K562 (cell line): ENCODE measurements around the gene HELZ. TPM values are rescaled to one million over a fixed set of nuclear protein-coding genes. Genes with fewer than 3 reads are reported as not detected.

Experiments used
- BMI1 ChIP-seq: fragments of 150-350 bp; IDR thresholded peaks from 2 replicates; pipeline ENCODE4 v1.6.1; 2014; ENCODE audit warnings: low read length
- DPF2 ChIP-seq: fragments of 450-650 bp; IDR thresholded peaks from 2 replicates; pipeline ENCODE4 v1.6.1; 2016
- E2F3 ChIP-seq: fragments of 250-450 bp; sonication (Bioruptor Pico); IDR thresholded peaks from 2 replicates; pipeline ENCODE4 v1.4.0; 2020; ENCODE audit warnings: mild to moderate bottlenecking
- EGR1 ChIP-seq: fragments of 450-650 bp; conservative IDR thresholded peaks from 2 replicates; pipeline ENCODE4 v1.6.1; 2017; ENCODE audit warnings: mild to moderate bottlenecking
- ESRRB ChIP-seq: fragments of 250-450 bp; sonication (Bioruptor Pico); IDR thresholded peaks from 2 replicates; pipeline ENCODE4 v1.5.0; 2020; ENCODE audit warnings: mild to moderate bottlenecking, moderate library complexity, borderline replicate concordance
- ETV5 ChIP-seq: sonication (generic); formaldehyde crosslinking; IDR thresholded peaks from 2 replicates; pipeline ENCODE4 v1.4.0; 2020; ENCODE audit warnings: low read depth, mild to moderate bottlenecking, missing genetic modification reagents
- HDAC3 ChIP-seq: fragments of 450-650 bp; IDR thresholded peaks from 2 replicates; pipeline ENCODE4 v1.6.1; 2018; ENCODE audit warnings: borderline replicate concordance, mild to moderate bottlenecking, moderate library complexity; ENCODE audit not compliant: partially characterized antibody
- IRF1 ChIP-seq: sonication (generic); formaldehyde crosslinking; IDR thresholded peaks from 2 replicates; pipeline ENCODE4 v1.8.0; 2022; ENCODE audit warnings: missing genetic modification reagents, mild to moderate bottlenecking, borderline replicate concordance
- LEF1 ChIP-seq: fragments of 450-650 bp; IDR thresholded peaks from 2 replicates; pipeline ENCODE4 v1.6.1; 2016; ENCODE audit warnings: mild to moderate bottlenecking
- MAZ ChIP-seq, 2 experiments: fragments of 450-650 bp in 1 of 2; sonication (generic) in 1 of 2; formaldehyde crosslinking; IDR thresholded peaks in 1 of 2; conservative IDR thresholded peaks in 1 of 2; 2 replicates each; pipeline versions ENCODE4 v1.4.0 to v1.5.0; 2020; ENCODE audit warnings: mild to moderate bottlenecking in 1 of 2, missing genetic modification reagents in 1 of 2
- MXD1 ChIP-seq: fragments of 250-450 bp; sonication (Bioruptor Pico); IDR thresholded peaks from 2 replicates; pipeline ENCODE4 v1.8.0; 2021; ENCODE audit warnings: borderline replicate concordance, mild to moderate bottlenecking, moderate library complexity; ENCODE audit not compliant: poor library complexity, severe bottlenecking
- NFATC3 ChIP-seq: fragments of 450-650 bp; IDR thresholded peaks from 2 replicates; pipeline ENCODE4 v1.6.1; 2017; ENCODE audit warnings: mild to moderate bottlenecking
- NFE2 ChIP-seq: IDR thresholded peaks from 2 replicates; pipeline ENCODE4 v1.6.1; 2014; ENCODE audit warnings: antibody characterized with exemption, low read depth
- RBBP5 ChIP-seq: fragments of 200-600 bp; sonication (generic); IDR thresholded peaks from 2 replicates; pipeline ENCODE4 v1.6.1; 2012; ENCODE audit warnings: borderline replicate concordance, mild to moderate bottlenecking, low read length, control low read depth, inconsistent platforms; ENCODE audit not compliant: insufficient read depth, poor library complexity, severe bottlenecking
- RBM22 ChIP-seq: fragments of 200-400 bp; formaldehyde crosslinking; IDR thresholded peaks from 2 replicates; pipeline ENCODE4 v1.6.1; 2018; ENCODE audit warnings: low read length, low read depth; ENCODE audit not compliant: poor library complexity, severe bottlenecking
- RHOXF2B ChIP-seq: fragments of 250-450 bp; sonication (Bioruptor Pico); conservative IDR thresholded peaks from 2 replicates; pipeline ENCODE4 v1.5.1; 2021
- SRSF7 ChIP-seq: fragments of 200-400 bp; formaldehyde crosslinking; optimal IDR thresholded peaks from 2 replicates; pipeline ENCODE3; 2017; ENCODE audit warnings: mild to moderate bottlenecking, low read depth, low read length
- USF2 ChIP-seq: sonication (generic); formaldehyde crosslinking; IDR thresholded peaks from 2 replicates; pipeline ENCODE4 v1.5.0; 2020; ENCODE audit warnings: missing genetic modification reagents
- WHSC1 ChIP-seq: IDR thresholded peaks from one replicate; pipeline ENCODE4 v1.6.1; 2012; ENCODE audit warnings: low read length, control low read depth, inconsistent platforms
- ZBTB11 ChIP-seq, 3 experiments: fragments of 200-800 bp in 1 of 3; fragments of 250-450 bp in 1 of 3; fragments of 450-650 bp in 1 of 3; sonication (Bioruptor Pico) in 1 of 3; sonication (Bioruptor generic) in 1 of 3; formaldehyde crosslinking in 1 of 3; IDR thresholded peaks; 2 replicates each; pipeline versions ENCODE4 v1.6.1 to v1.8.0; 2016 to 2022; ENCODE audit warnings: mild to moderate bottlenecking in 2 of 3, missing genetic modification characterization in 2 of 3, missing compliant biosample characterization in 1 of 3, moderate library complexity in 1 of 3
- ZNF124 ChIP-seq: sonication (generic); formaldehyde crosslinking; IDR thresholded peaks from 2 replicates; pipeline ENCODE4 v1.8.1; 2022; ENCODE audit warnings: missing genetic modification reagents
- ZNF274 ChIP-seq: IDR thresholded peaks from 2 replicates; pipeline ENCODE4 v1.6.1; 2011; ENCODE audit warnings: low read depth, mild to moderate bottlenecking, low read length, moderate library complexity, borderline replicate concordance
- ZNF311 ChIP-seq: fragments of 250-450 bp; sonication (Bioruptor Pico); IDR thresholded peaks from 2 replicates; pipeline ENCODE4 v1.4.0; 2020; ENCODE audit warnings: mild to moderate bottlenecking, moderate library complexity
- ZNF316 ChIP-seq: fragments of 450-650 bp; IDR thresholded peaks from 2 replicates; pipeline ENCODE4 v1.6.1; 2016
- polyA plus RNA-seq, 8 experiments: library from polyadenylated mRNA; depleted of rRNA in 4 of 8; stranded (reverse) in 5 of 8; unstranded in 3 of 8; fragments of >200 nt; fragmentation: Nextera tagmentation in 2 of 8; fragmentation: Illumina TruSeq in 1 of 8; extraction: Ambion mirVana in 2 of 8; extraction: Trizol in 1 of 8; gene quantifications; 2 replicates each; pipeline versions ENCODE4 v1.2.1 to v1.2.3, GENCODE V29; 2011 to 2014; ENCODE audit warnings: inconsistent platforms in 1 of 8, missing spikeins in 1 of 8
- total RNA-seq, 7 experiments: library from RNA; depleted of rRNA in 6 of 7; stranded (reverse); fragments of >200 nt in 6 of 7; fragmentation: Illumina TruSeq in 2 of 7; extraction: Trizol in 2 of 7; gene quantifications; 2 replicates each; pipeline versions ENCODE4 v1.2.1 to v1.2.3, GENCODE V29; 2011 to 2021; ENCODE audit warnings: low replicate concordance in 1 of 7

HELZ gene
- total and polyA plus RNA-seq, 9 of the 15 experiments (the other 6 are each of a cell fraction or from before 2014, with no cell fraction given): 5.2 to 39.8 (median 17.3) TPM

GRCh38 chr17:67244431-67245072, 444 bp downstream of the HELZ start (continued):
- no peak for TF ChIP-seq USF2
- no peak for TF ChIP-seq ZNF124 (CRISPR knock-in tag)
- TF ChIP-seq EGR1: peak; percentile 90
- peak; percentile 97 for TF ChIP-seq RBBP5
- TF ChIP-seq IRF1 (CRISPR knock-in tag): no peak
- no peak for TF ChIP-seq ZNF316
- no peak for TF ChIP-seq E2F3
- TF ChIP-seq LEF1: no peak
- no peak for TF ChIP-seq ZNF311
- no peak for TF ChIP-seq ZNF274
- peak in 1 of 3 experiments; percentile 19; a peak in 1 of 6 replicates for TF ChIP-seq ZBTB11 (CRISPR knock-in tag; IDR thresholded peaks at IDR 0.05)
- TF ChIP-seq NFATC3: no peak
- TF ChIP-seq NFE2: no peak
- TF ChIP-seq DPF2: no peak
- no peak for TF ChIP-seq BMI1
- TF ChIP-seq MAZ (CRISPR knock-in tag; conservative IDR thresholded peaks at IDR 0.05 in 1 of 2, IDR thresholded peaks at IDR 0.05 in 1 of 2): peak; percentile 19 to 57; a peak in 2 of 4 replicates
- no peak for TF ChIP-seq SRSF7
- TF ChIP-seq MXD1 (CRISPR knock-in tag): no peak
- TF ChIP-seq ETV5: no peak
- no peak for TF ChIP-seq HDAC3
- TF ChIP-seq RBM22: no peak
- TF ChIP-seq RHOXF2B (CRISPR knock-in tag): no peak
- no peak for TF ChIP-seq WHSC1
- no peak for TF ChIP-seq ESRRB
